ENCODE results near the gene AUTS2. TPM values are rescaled to one million over a fixed set of nuclear protein-coding genes. Genes with fewer than 3 reads are reported as not detected.

AUTS2 gene
- total RNA-seq, 1 experiment from 2014 or later = 256 TPM

DNA sequence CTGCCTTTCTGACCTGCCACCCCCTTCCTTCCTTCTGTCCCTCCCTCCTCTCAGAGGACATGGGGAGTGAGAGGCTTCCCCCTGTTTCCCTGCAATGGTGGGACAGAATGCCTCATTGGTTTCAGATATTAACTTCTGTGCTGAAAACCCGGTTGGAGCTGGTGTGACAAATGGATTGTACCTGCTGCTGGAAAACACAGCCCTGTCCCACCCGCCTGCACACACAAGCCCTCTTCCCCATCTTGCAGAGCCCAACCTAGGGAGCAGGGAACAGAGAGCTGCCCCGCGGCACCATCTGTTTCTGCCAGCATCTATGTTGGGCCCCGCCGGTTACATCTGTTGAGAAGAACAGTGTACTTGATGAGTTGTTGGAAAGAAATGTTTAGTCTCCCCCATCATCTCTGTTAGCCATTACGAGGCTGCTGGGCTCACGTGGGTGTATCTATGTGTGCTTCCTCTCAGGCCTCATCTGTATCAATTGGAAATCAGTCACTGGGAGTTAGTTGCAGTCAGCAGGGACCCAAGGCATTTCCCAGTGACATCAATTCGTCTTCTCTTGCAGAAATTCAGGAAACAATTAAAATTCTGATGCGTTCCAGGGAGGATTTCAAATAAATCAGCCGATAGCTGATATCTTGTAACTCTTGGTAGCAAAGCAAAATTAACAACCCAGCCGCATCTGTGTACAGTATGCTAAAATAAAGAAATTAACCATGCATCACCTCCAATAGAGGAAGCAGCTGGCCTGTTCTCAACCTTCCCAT is 808.1 kb downstream of the AUTS2 start:
- H4K91ac ChIP-seq (ENCODE audit: insufficient read length, low read depth, low read length) = no peak overlapping the region
- H2BK5ac ChIP-seq (ENCODE audit: insufficient read length, low read length) = no peak overlapping the region
- H2BK20ac ChIP-seq (ENCODE audit: low read depth, low read length, poor library complexity, severe bottlenecking) = no peak overlapping the region
- H3K4me2 ChIP-seq (ENCODE audit: insufficient read depth, insufficient read length, low read length) = no peak overlapping the region
- H3K4ac ChIP-seq (ENCODE audit: low read depth, low read length) = no peak overlapping the region
- no peaks in the 10 kb centered on the region for H3K23me2 ChIP-seq (ENCODE audit: insufficient read length, low read depth, low read length, poor library complexity, severe bottlenecking)
- no peaks in the 10 kb centered on the region for H3K79me1 ChIP-seq (ENCODE audit: insufficient read depth, low read depth, low read length, poor library complexity, severe bottlenecking)
- Mint-ChIP-seq H3K27me3 (ENCODE audit: low read depth) (no peaks in the 10 kb centered on the region), H3K4me3 (no peak overlapping the region), H3K27ac (no peak overlapping the region), H3K36me3 (ENCODE audit: insufficient read depth in 1 of 3, low read depth in 3 of 3) (no peaks in the 10 kb centered on the region), H3K4me1 (peaks cover 2% of the 10 kb centered on the region in 2 experiments; a peak in 3 of 4 replicates), H3K9me3 (no peaks in the 10 kb centered on the region)
- no peak for DNase-seq
- H3K79me2 ChIP-seq (ENCODE audit: insufficient read depth, low read length) = no peaks in the 10 kb centered on the region
- H3K9me3 ChIP-seq (ENCODE audit: control insufficient read depth, low read depth, low read length) = no peaks in the 10 kb centered on the region
- no peak overlapping the region for H3K56ac ChIP-seq (ENCODE audit: insufficient read length, low read depth, low read length)
- H3K14ac ChIP-seq (ENCODE audit: insufficient read depth, low read length) = no peak overlapping the region
- no peaks in the 10 kb centered on the region for H4K20me1 ChIP-seq (ENCODE audit: control insufficient read depth, insufficient read depth, insufficient read length)
- H2BK15ac ChIP-seq (ENCODE audit: low read depth, low read length) = no peak overlapping the region
- no peak overlapping the region for H2AFZ ChIP-seq (ENCODE audit: low read length)
- H3K27ac ChIP-seq (ENCODE audit: insufficient read length, low read depth, low read length) = no peak overlapping the region
- no peak overlapping the region for H2BK12ac ChIP-seq (ENCODE audit: insufficient read length, low read depth, low read length)
- H3K4me1 ChIP-seq (ENCODE audit: insufficient read depth, low read length) = peaks cover 4% of the 10 kb centered on the region; the same call in 1 of the 2 replicates
- no peak overlapping the region for H3K9ac ChIP-seq (ENCODE audit: extremely low read depth, insufficient read length, low read length)
- WGBS (ENCODE audit: extremely low coverage, insufficient read length, low lambda C conversion rate) = no CpG with 5 or more reads among the region's 12 CpGs
- H4K5ac ChIP-seq (ENCODE audit: insufficient read length, low read depth, low read length) = no peak overlapping the region
- H2BK120ac ChIP-seq (ENCODE audit: low read depth, low read length, poor library complexity, severe bottlenecking) = no peak overlapping the region
- no peak overlapping the region for H3K23ac ChIP-seq (ENCODE audit: insufficient read length, low read depth, low read length)
- H2AK5ac ChIP-seq (ENCODE audit: insufficient read length, low read length) = no peak overlapping the region
- no peak for TF ChIP-seq CTCF (conservative IDR thresholded peaks at IDR 0.05)
- no peaks in the 10 kb centered on the region; the same call in 1 of the 2 replicates for H3K27me3 ChIP-seq (ENCODE audit: insufficient read depth, low read length)
- no peak overlapping the region for H3T11ph ChIP-seq (ENCODE audit: low read length)
- no peak overlapping the region for H3K18ac ChIP-seq (ENCODE audit: insufficient read length, low read depth, low read length)
- no peak overlapping the region for H4K8ac ChIP-seq (replicated peaks; ENCODE audit: insufficient read length, low read depth, low read length)

All from H9 (cell line).